H9 (cell line): ENCODE measurements around the gene GRM5. TPM values are rescaled to one million over a fixed set of nuclear protein-coding genes. Genes with fewer than 3 reads are reported as not detected.
"Not testable (repeated sequence)": the region's sequence is repeated elsewhere in the genome, so short reads cannot be mapped to it uniquely, and the experiment has no call there.

Experiments used
- DNase-seq: peaks from one replicate; pipeline ENCODE4 v3.0.0-alpha.2; 2017
- H2AFZ ChIP-seq: one replicate; pipeline ENCODE4 v1.6.1; 2013; ENCODE audit warnings: mild to moderate bottlenecking, low read length, control low read depth, moderate library complexity
- H2AK5ac ChIP-seq: 2 replicates; pipeline ENCODE4 v1.6.1; 2013; ENCODE audit warnings: low read length, control low read depth, mixed read lengths; ENCODE audit not compliant: insufficient read length
- H2BK120ac ChIP-seq: one replicate; pipeline ENCODE4 v1.6.1; 2013; ENCODE audit warnings: low read depth, mild to moderate bottlenecking, low read length, control low read depth, inconsistent platforms; ENCODE audit not compliant: poor library complexity, severe bottlenecking
- H2BK12ac ChIP-seq: 2 replicates; pipeline ENCODE4 v1.6.1; 2013; ENCODE audit warnings: low read length, control low read depth, mixed read lengths, low read depth; ENCODE audit not compliant: insufficient read length
- H2BK15ac ChIP-seq: 2 replicates; pipeline ENCODE4 v1.6.1; 2013; ENCODE audit warnings: low read depth, low read length, control low read depth
- H2BK20ac ChIP-seq: one replicate; pipeline ENCODE4 v1.6.1; 2013; ENCODE audit warnings: low read depth, mild to moderate bottlenecking, low read length, control low read depth, inconsistent platforms; ENCODE audit not compliant: poor library complexity, severe bottlenecking
- H2BK5ac ChIP-seq: 2 replicates; pipeline ENCODE4 v1.6.1; 2013; ENCODE audit warnings: low read length, control low read depth, mixed read lengths; ENCODE audit not compliant: insufficient read length
- H3K14ac ChIP-seq: 2 replicates; pipeline ENCODE4 v1.6.1; 2013; ENCODE audit warnings: low read length, control low read depth; ENCODE audit not compliant: insufficient read depth
- H3K18ac ChIP-seq: 2 replicates; pipeline ENCODE4 v1.6.1; 2013; ENCODE audit warnings: low read depth, mild to moderate bottlenecking, mixed read lengths, low read length, control low read depth; ENCODE audit not compliant: insufficient read length
- H3K23ac ChIP-seq: 2 replicates; pipeline ENCODE4 v1.6.1; 2013; ENCODE audit warnings: low read length, control low read depth, mixed read lengths, low read depth; ENCODE audit not compliant: insufficient read length
- H3K23me2 ChIP-seq: 2 replicates; pipeline ENCODE4 v1.6.1; 2013; ENCODE audit warnings: low read depth, mild to moderate bottlenecking, mixed read lengths, low read length, control low read depth; ENCODE audit not compliant: insufficient read length, poor library complexity, severe bottlenecking
- H3K27ac ChIP-seq: 2 replicates; pipeline ENCODE4 v1.5.1; 2013; ENCODE audit warnings: low read length, control low read depth, mixed read lengths, low read depth; ENCODE audit not compliant: insufficient read length
- H3K27me3 ChIP-seq: 2 replicates; pipeline ENCODE4 v1.6.1; 2013; ENCODE audit warnings: low read length, control low read depth, inconsistent platforms; ENCODE audit not compliant: insufficient read depth
- H3K4ac ChIP-seq: 2 replicates; pipeline ENCODE4 v1.6.1; 2013; ENCODE audit warnings: low read depth, mild to moderate bottlenecking, control low read depth, inconsistent platforms, low read length, moderate library complexity
- H3K4me1 ChIP-seq: 2 replicates; pipeline ENCODE4 v1.6.1; 2013; ENCODE audit warnings: low read length, control low read depth, inconsistent platforms; ENCODE audit not compliant: insufficient read depth
- H3K4me2 ChIP-seq: 2 replicates; pipeline ENCODE4 v1.6.1; 2013; ENCODE audit warnings: low read length, control low read depth, mixed read lengths; ENCODE audit not compliant: insufficient read length, insufficient read depth
- H3K56ac ChIP-seq: 2 replicates; pipeline ENCODE4 v1.6.1; 2013; ENCODE audit warnings: low read depth, mild to moderate bottlenecking, mixed read lengths, low read length, control low read depth; ENCODE audit not compliant: insufficient read length
- H3K79me1 ChIP-seq: 2 replicates; pipeline ENCODE4 v1.6.1; 2013; ENCODE audit warnings: low read depth, mild to moderate bottlenecking, moderate library complexity, low read length, control low read depth, inconsistent platforms; ENCODE audit not compliant: insufficient read depth, poor library complexity, severe bottlenecking
- H3K79me2 ChIP-seq: 2 replicates; pipeline ENCODE4 v1.6.1; 2013; ENCODE audit warnings: low read length, control low read depth, inconsistent platforms; ENCODE audit not compliant: insufficient read depth
- H3K9ac ChIP-seq: 2 replicates; pipeline ENCODE4 v1.6.1; 2013; ENCODE audit warnings: low read length, control low read depth, mixed read lengths; ENCODE audit not compliant: insufficient read length; ENCODE audit errors: extremely low read depth
- H3K9me3 ChIP-seq: one replicate; pipeline ENCODE4 v1.6.1; 2013; ENCODE audit warnings: low read depth, low read length, inconsistent platforms; ENCODE audit not compliant: control insufficient read depth
- H3T11ph ChIP-seq: one replicate; pipeline ENCODE4 v1.6.1; 2013; ENCODE audit warnings: mild to moderate bottlenecking, low read length, control low read depth, inconsistent platforms
- H4K20me1 ChIP-seq: one replicate; pipeline ENCODE4 v1.6.1; 2013; ENCODE audit not compliant: control insufficient read depth, insufficient read length, insufficient read depth
- H4K5ac ChIP-seq: 2 replicates; pipeline ENCODE4 v1.6.1; 2013; ENCODE audit warnings: low read depth, mild to moderate bottlenecking, mixed read lengths, low read length, control low read depth; ENCODE audit not compliant: insufficient read length
- H4K8ac ChIP-seq: replicated peaks from 2 replicates; pipeline ENCODE4 v1.6.1; 2013; ENCODE audit warnings: low read length, control low read depth, mixed read lengths, low read depth; ENCODE audit not compliant: insufficient read length
- H4K91ac ChIP-seq: 2 replicates; pipeline ENCODE4 v1.6.1; 2013; ENCODE audit warnings: low read depth, mild to moderate bottlenecking, moderate library complexity, mixed read lengths, low read length, control low read depth; ENCODE audit not compliant: insufficient read length
- H3K27ac Mint-ChIP-seq, 3 experiments: 2 replicates in 2 of 3; 3 replicates in 1 of 3; pipeline ENCODE4 v1.8.0; 2020 to 2021; ENCODE audit warnings: mixed read lengths in 3 of 3, mild to moderate bottlenecking in 1 of 3, moderate library complexity in 1 of 3
- H3K27me3 Mint-ChIP-seq: 2 replicates; pipeline ENCODE4 v1.8.0; 2021; ENCODE audit warnings: low read depth, mild to moderate bottlenecking, moderate library complexity, mixed read lengths
- H3K36me3 Mint-ChIP-seq, 3 experiments: 2 replicates in 2 of 3; 3 replicates in 1 of 3; pipeline ENCODE4 v1.8.0; 2020 to 2021; ENCODE audit warnings: low read depth in 3 of 3, mixed read lengths in 3 of 3; ENCODE audit not compliant: insufficient read depth in 1 of 3
- H3K4me1 Mint-ChIP-seq, 2 experiments: 2 replicates each; pipeline ENCODE4 v1.8.0; 2020; ENCODE audit warnings: mixed read lengths in 2 of 2
- H3K4me3 Mint-ChIP-seq, 2 experiments: 2 replicates in 1 of 2; 3 replicates in 1 of 2; pipeline ENCODE4 v1.8.0; 2020 to 2021; ENCODE audit warnings: mild to moderate bottlenecking in 2 of 2, mixed read lengths in 2 of 2, moderate library complexity in 1 of 2
- H3K9me3 Mint-ChIP-seq, 2 experiments: 2 replicates in 1 of 2; 3 replicates in 1 of 2; pipeline ENCODE4 v1.8.0; 2020; ENCODE audit warnings: mild to moderate bottlenecking in 2 of 2, mixed read lengths in 2 of 2, moderate library complexity in 1 of 2
- WGBS: extraction: QIAGEN DNeasy Blood & Tissue Kit; methylation state at CpG from one replicate; pipeline ENCODE4 v1.1.7; 2013; ENCODE audit warnings: missing lambda C conversion rate, low lambda C conversion rate, mixed read lengths; ENCODE audit not compliant: insufficient read length; ENCODE audit errors: extremely low coverage; 5-methylcytosine and 5-hydroxymethylcytosine counted together
- total RNA-seq: library from RNA; stranded (reverse); gene quantifications from 2 replicates; pipeline ENCODE4 v1.2.1, GENCODE V29; 2021

The GRM5 gene
- total RNA-seq, 1 experiment from 2014 or later, result not detected

GRCh38 chr11:89043861-89044588 is 21.8 kb downstream of the GRM5 start:
- not testable (repeated sequence) for H3K23ac ChIP-seq, H4K91ac ChIP-seq, H2BK120ac ChIP-seq, H3K14ac ChIP-seq, H2BK5ac ChIP-seq, H3K27me3 Mint-ChIP-seq, H2BK15ac ChIP-seq, H2BK20ac ChIP-seq, H3K4me1 ChIP-seq, DNase-seq, H3K9me3 Mint-ChIP-seq, H3K9me3 ChIP-seq, H3K4me1 Mint-ChIP-seq, H3K79me1 ChIP-seq, H3K36me3 Mint-ChIP-seq, H3K27ac Mint-ChIP-seq, H3K4ac ChIP-seq, H3K9ac ChIP-seq, H3K79me2 ChIP-seq, H3K4me3 Mint-ChIP-seq, H4K20me1 ChIP-seq, H3K27me3 ChIP-seq, H2BK12ac ChIP-seq, H4K8ac ChIP-seq, H4K5ac ChIP-seq, H3K56ac ChIP-seq, H3K27ac ChIP-seq, H3K4me2 ChIP-seq, H3K18ac ChIP-seq, H3T11ph ChIP-seq, H2AFZ ChIP-seq, H3K23me2 ChIP-seq, H2AK5ac ChIP-seq
- no CpG with 5 or more reads among the region's 6 CpGs for WGBS

DNA sequence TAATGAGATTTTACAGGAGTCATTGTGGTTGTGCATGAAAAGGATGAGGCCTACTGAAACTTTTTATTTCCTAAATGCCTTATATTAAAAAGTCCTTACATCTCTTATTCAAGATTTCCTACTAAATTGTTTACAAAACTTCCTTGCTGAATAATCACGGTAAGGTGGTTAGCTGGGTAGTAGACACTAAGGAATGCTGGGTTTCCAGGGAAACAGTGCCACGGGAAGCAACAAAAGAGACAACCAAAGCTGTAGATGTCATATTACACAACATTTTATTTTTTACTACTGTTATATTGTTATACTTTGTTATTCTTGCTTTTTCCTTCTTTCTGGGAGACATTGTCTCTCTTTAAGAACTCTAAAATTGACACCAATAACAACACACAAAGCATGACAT is 36.1 kb downstream of the GRM5 start:
- not testable (repeated sequence) for H3K27me3 ChIP-seq, H4K5ac ChIP-seq, DNase-seq, H3K9ac ChIP-seq, H3K4me3 Mint-ChIP-seq, H2AFZ ChIP-seq, H3K4me2 ChIP-seq, H3K23me2 ChIP-seq, H3K4ac ChIP-seq, H4K91ac ChIP-seq, H2BK15ac ChIP-seq, H4K20me1 ChIP-seq, H3K56ac ChIP-seq, H2BK120ac ChIP-seq, H3K9me3 ChIP-seq, H3K4me1 ChIP-seq, H3T11ph ChIP-seq, H2BK5ac ChIP-seq, H3K18ac ChIP-seq, H3K79me1 ChIP-seq, H3K27me3 Mint-ChIP-seq, H3K14ac ChIP-seq, H4K8ac ChIP-seq, H2AK5ac ChIP-seq, H3K9me3 Mint-ChIP-seq, H3K23ac ChIP-seq, H2BK12ac ChIP-seq, H3K79me2 ChIP-seq, H3K27ac Mint-ChIP-seq, H3K36me3 Mint-ChIP-seq, H3K4me1 Mint-ChIP-seq, H3K27ac ChIP-seq, H2BK20ac ChIP-seq
- WGBS, result no CpG with 5 or more reads among the region's 2 CpGs
